ENCODE results near the gene EIPR1.
"Not testable (repeated sequence)": the region's sequence is repeated elsewhere in the genome, so short reads cannot be mapped to it uniquely, and the experiment has no call there.

Gene EIPR1

GRCh38 chr2:3376821-3377220 lies 797 bp downstream of the EIPR1 start:
- TF ChIP-seq TOX (CRISPR knock-in tag; IDR thresholded peaks at IDR 0.05; ENCODE audit: borderline replicate concordance) (no peak), SNAI2 (CRISPR knock-in tag; IDR thresholded peaks at IDR 0.05) (no peak), ZC3H10 (CRISPR knock-in tag; IDR thresholded peaks at IDR 0.05) (no peak), OSR1 (CRISPR knock-in tag; IDR thresholded peaks at IDR 0.05) (no peak)
- ATAC-seq, result no peak

GRCh38 chr2:3369340-3370181 lies 8.1 kb downstream of the EIPR1 start:
- not testable (repeated sequence) for ATAC-seq

GRCh38 chr2:3368261-3368722 lies 9.3 kb downstream of the EIPR1 start:
- no peak for ATAC-seq
- TF ChIP-seq POU6F1 (CRISPR knock-in tag; IDR thresholded peaks at IDR 0.05; ENCODE audit: borderline replicate concordance, low read depth) (no peak), RARB (CRISPR knock-in tag; IDR thresholded peaks at IDR 0.05) (no peak), TOX (CRISPR knock-in tag; IDR thresholded peaks at IDR 0.05; ENCODE audit: borderline replicate concordance) (no peak), ZNF565 (CRISPR knock-in tag; conservative IDR thresholded peaks at IDR 0.05; ENCODE audit: low read depth) (no peak)

GRCh38 chr2:3365219-3365618 lies 12.4 kb downstream of the EIPR1 start:
- TF ChIP-seq ZC3H10 (CRISPR knock-in tag; IDR thresholded peaks at IDR 0.05) (no peak), ESRRG (CRISPR knock-in tag; IDR thresholded peaks at IDR 0.05) (no peak), CREB5 (CRISPR knock-in tag; IDR thresholded peaks at IDR 0.05; ENCODE audit: low read depth) (no peak), PATZ1 (CRISPR knock-in tag; IDR thresholded peaks at IDR 0.05; ENCODE audit: borderline replicate concordance) (no peak), ARNTL (CRISPR knock-in tag; IDR thresholded peaks at IDR 0.05; ENCODE audit: borderline replicate concordance, low read depth) (no peak), ISL1 (CRISPR knock-in tag; IDR thresholded peaks at IDR 0.05) (no peak)
- ATAC-seq, result no peak

- no peak for ATAC-seq
- TF ChIP-seq ZNF70 (CRISPR knock-in tag; IDR thresholded peaks at IDR 0.05) (no peak), CSDC2 (CRISPR knock-in tag; IDR thresholded peaks at IDR 0.05) (no peak), ZFP3 (CRISPR knock-in tag; IDR thresholded peaks at IDR 0.05) (no peak), ZFP30 (CRISPR knock-in tag; IDR thresholded peaks at IDR 0.05) (no peak), GLIS3 (CRISPR knock-in tag; IDR thresholded peaks at IDR 0.05) (no peak), ZNF8 (CRISPR knock-in tag; IDR thresholded peaks at IDR 0.05) (no peak), OSR1 (CRISPR knock-in tag; IDR thresholded peaks at IDR 0.05) (no peak), ARNTL (CRISPR knock-in tag; IDR thresholded peaks at IDR 0.05; ENCODE audit: borderline replicate concordance, low read depth) (no peak), BACH2 (CRISPR knock-in tag; IDR thresholded peaks at IDR 0.05; ENCODE audit: borderline replicate concordance) (no peak), PPARA (CRISPR knock-in tag; IDR thresholded peaks at IDR 0.05; ENCODE audit: borderline replicate concordance) (no peak), POU6F1 (CRISPR knock-in tag; IDR thresholded peaks at IDR 0.05; ENCODE audit: borderline replicate concordance, low read depth) (no peak), ESRRG (CRISPR knock-in tag; IDR thresholded peaks at IDR 0.05) (no peak), ISL1 (CRISPR knock-in tag; IDR thresholded peaks at IDR 0.05) (no peak), CREB5 (CRISPR knock-in tag; IDR thresholded peaks at IDR 0.05; ENCODE audit: low read depth) (no peak)
Measured at GRCh38 chr2:3361518-3362389, 15.9 kb downstream of the EIPR1 start.
